Panc1 (cell line): ENCODE results near the gene TPCN1. TPM values are rescaled to one million over a fixed set of nuclear protein-coding genes. Genes with fewer than 3 reads are reported as not detected.

Experiments
- ATAC-seq: fragments of 200-7000 bp; cut with Tn5 transposase; 2 replicates; pipeline ENCODE4 v1.9.1; 2020; ENCODE audit warnings: mild to moderate bottlenecking, moderate library complexity
- BruUV-seq: library from RNA; stranded (reverse); fragments of 400-500 nt; replicated peaks from 2 replicates; lab custom pipeline; 2021; lab: Mats Ljungman, UMichigan
- CTCF ChIA-PET: fragments of 300-600 bp; sonication (Branson Sonifier 250); formaldehyde crosslinking; loops from one replicate; lab custom pipeline; 2022; ENCODE audit warnings: antibody characterized with exemption; lab: Charles Lee
- POLR2A ChIA-PET: fragments of 300-600 bp; sonication (Branson Sonifier 250); formaldehyde crosslinking; loops from one replicate; lab custom pipeline; 2022; ENCODE audit warnings: antibody characterized with exemption; lab: Charles Lee
- DNase-seq: peaks from one replicate; pipeline ENCODE4 v3.0.0-alpha.2; 2010; ENCODE audit warnings: low read depth, low spot score
- H3K27ac ChIP-seq: 2 replicates; pipeline ENCODE4 v1.5.1; 2011; ENCODE audit warnings: mild to moderate bottlenecking, low read length, inconsistent platforms
- H3K27me3 ChIP-seq: fragments of 200-500 bp; sonication (Bioruptor generic); 2 replicates; pipeline ENCODE4 v1.6.0; 2014; ENCODE audit warnings: low read length, inconsistent platforms; ENCODE audit not compliant: control insufficient read depth, insufficient read depth
- H3K36me3 ChIP-seq: fragments of 200-500 bp; sonication (Bioruptor generic); 2 replicates; pipeline ENCODE4 v1.5.1; 2014; ENCODE audit warnings: inconsistent platforms, mild to moderate bottlenecking, low read length, moderate library complexity; ENCODE audit not compliant: control insufficient read depth, insufficient read depth
- H3K4me1 ChIP-seq: 2 replicates; pipeline ENCODE4 v1.5.1; 2011; ENCODE audit warnings: inconsistent platforms, mild to moderate bottlenecking, low read length, moderate library complexity; ENCODE audit not compliant: control insufficient read depth, insufficient read depth
- H3K4me3 ChIP-seq, 2 experiments: 2 replicates each; pipeline ENCODE4 v1.5.1; 2011 to 2012; ENCODE audit warnings: low read depth in 2 of 2, low read length in 2 of 2, mild to moderate bottlenecking in 2 of 2, inconsistent platforms in 1 of 2, moderate library complexity in 1 of 2
- H3K9me3 ChIP-seq: fragments of 200-500 bp; sonication (Bioruptor generic); 2 replicates; pipeline ENCODE4 v1.5.1; 2014; ENCODE audit warnings: low read depth, mild to moderate bottlenecking, inconsistent platforms, low read length, moderate library complexity; ENCODE audit not compliant: control insufficient read depth, insufficient read depth
- CTCF ChIP-seq: fragments of 450-650 bp; IDR thresholded peaks from 2 replicates; pipeline ENCODE4 v1.5.1; 2017; ENCODE audit warnings: mild to moderate bottlenecking
- POLR2AphosphoS5 ChIP-seq: IDR thresholded peaks from 2 replicates; pipeline ENCODE4 v1.6.1; 2012; ENCODE audit warnings: mild to moderate bottlenecking, low read depth, low read length, moderate library complexity
- REST ChIP-seq, 2 experiments: IDR thresholded peaks; 2 replicates each; pipeline ENCODE4 v1.6.1; 2011 to 2012; ENCODE audit warnings: low read depth in 2 of 2, control low read depth in 1 of 2, low read length in 1 of 2, mild to moderate bottlenecking in 1 of 2, moderate library complexity in 1 of 2; ENCODE audit not compliant: insufficient read depth in 1 of 2
- SIN3A ChIP-seq: IDR thresholded peaks from 2 replicates; pipeline ENCODE4 v1.6.1; 2012; ENCODE audit warnings: low read depth, mild to moderate bottlenecking, low read length, moderate library complexity, borderline replicate concordance; ENCODE audit not compliant: insufficient read depth
- TCF7L2 ChIP-seq: IDR thresholded peaks from 2 replicates; pipeline ENCODE4 v1.6.1; 2011; ENCODE audit warnings: mild to moderate bottlenecking, low read depth, low read length, inconsistent platforms
- in situ Hi-C: cut with HindIII; loops from 2 replicates; pipeline ENCODE4 v1.10.0; 2016; ENCODE audit warnings: low sequenced_read_pairs, low pct_unique_long_range_greater_than_20kb
- intact Hi-C: fragments of 100-400 bp; cut with micrococcal nuclease; formaldehyde crosslinking; loops from one replicate; pipeline ENCODE4 v1.10.0; 2022; ENCODE audit not compliant: unreplicated experiment
- total RNA-seq: library from RNA; stranded (reverse); gene quantifications from one replicate; pipeline ENCODE4 v1.2.1, GENCODE V29; 2021; ENCODE audit not compliant: unreplicated experiment

TPCN1 gene
- total RNA-seq, 1 experiment from 2014 or later, result 75.2 TPM

- intact Hi-C loops (no loop called here), in situ Hi-C loops (no loop called here)
- no peak overlapping the region for H3K27ac ChIP-seq
- H3K36me3 ChIP-seq, result no peaks in the 10 kb centered on the region; the same call in 1 of the 2 replicates
- peaks cover 10% of the 10 kb centered on the region; the same call in 1 of the 2 replicates for H3K4me1 ChIP-seq
- POLR2A ChIA-PET, result no interaction called here
- no peaks in the 10 kb centered on the region for H3K27me3 ChIP-seq
- CTCF ChIA-PET, result no interaction called here
- H3K4me3 ChIP-seq, result no peak overlapping the region
- DNase-seq (no peak), ATAC-seq (no peak)
- BruUV-seq, result no TSS peak
- TF ChIP-seq CTCF (no peak), SIN3A (no peak), POLR2AphosphoS5 (no peak), REST (IDR thresholded peaks at IDR 0.05; ENCODE audit: insufficient read depth in 1 of 2, low read depth in 2 of 2, low read length in 1 of 2) (no peak), TCF7L2 (no peak)
- H3K9me3 ChIP-seq, result no peaks in the 10 kb centered on the region
Measured at GRCh38 chr12:113329791-113330417, 108.6 kb downstream of the TPCN1 start.

GRCh38 chr12:113330505-113330904 is 109.2 kb downstream of the TPCN1 start:
- Histone ChIP-seq H3K27me3 (no peaks in the 10 kb centered on the region), H3K4me1 (peaks cover 10% of the 10 kb centered on the region; the same call in 1 of the 2 replicates), H3K4me3 (no peak overlapping the region), H3K36me3 (no peaks in the 10 kb centered on the region; the same call in 1 of the 2 replicates), H3K27ac (no peak overlapping the region), H3K9me3 (no peaks in the 10 kb centered on the region)
- TF ChIP-seq REST (IDR thresholded peaks at IDR 0.05; ENCODE audit: insufficient read depth in 1 of 2, low read depth in 2 of 2, low read length in 1 of 2) (no peak), SIN3A (no peak), CTCF (no peak)
- CTCF ChIA-PET, result no interaction called here
- no TSS peak for BruUV-seq
- DNase-seq (no peak), ATAC-seq (no peak)
- intact Hi-C loops (no loop called here), in situ Hi-C loops (no loop called here)
- POLR2A ChIA-PET, result no interaction called here
